ENCODE measurements around the gene ASTL.

The ASTL gene

DNA sequence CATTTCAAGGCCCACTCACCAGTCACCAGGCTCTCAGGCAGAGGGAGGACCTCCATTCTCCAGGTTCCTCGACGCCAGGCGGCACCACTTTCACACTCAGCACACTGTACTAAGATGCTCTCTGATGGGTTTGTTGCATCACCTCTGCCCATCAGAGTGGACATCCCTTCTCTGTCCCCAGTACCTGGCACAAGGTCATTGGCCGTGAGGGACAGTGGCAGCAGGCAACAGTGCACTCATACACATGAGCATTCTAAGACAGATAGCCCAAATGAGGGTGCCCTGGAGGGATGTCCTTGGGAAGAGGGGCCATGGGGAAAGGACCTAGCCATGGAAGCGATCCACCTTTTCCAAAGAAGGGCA lies 18.9 kb downstream of the ASTL start:
- H3K9ac ChIP-seq (ENCODE audit: low read depth, low read length) = no peak overlapping the region

DNA sequence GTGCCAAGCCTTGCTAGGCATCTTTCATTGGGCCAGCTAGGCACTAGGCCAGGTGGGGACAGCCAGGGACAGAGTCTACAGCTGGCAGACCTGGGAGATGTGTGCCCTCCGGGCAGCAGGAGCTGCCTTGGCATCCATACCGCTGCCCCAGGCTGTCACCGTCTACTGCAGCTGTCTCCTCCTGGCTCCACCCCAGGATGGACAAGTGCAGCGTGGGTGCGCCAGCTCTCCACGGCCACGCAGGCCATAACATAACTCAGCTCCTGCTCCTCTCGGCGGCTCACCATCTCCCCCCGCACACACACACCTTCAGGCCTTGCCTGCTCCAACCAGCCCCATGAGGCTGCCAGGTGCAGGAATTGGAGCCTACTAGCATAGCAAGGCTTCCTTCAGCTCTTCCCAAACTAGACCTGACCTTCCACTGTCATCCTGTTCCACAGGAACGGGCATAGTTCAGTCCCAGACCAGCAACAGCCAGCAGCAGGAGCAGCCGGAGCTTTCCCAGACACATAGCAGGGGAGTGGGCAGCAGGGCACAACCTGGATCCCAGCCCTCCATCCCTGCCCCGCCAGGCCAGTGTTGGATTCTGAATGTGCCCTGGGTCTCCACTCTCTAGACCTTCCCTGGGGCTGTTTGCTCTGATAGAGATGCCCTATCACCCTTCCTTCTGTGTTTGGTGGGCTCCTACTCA lies 19.5 kb downstream of the ASTL start:
- H3K9me3 ChIP-seq (ENCODE audit: control insufficient read depth, insufficient read depth, low read length) = no peaks in the 10 kb centered on the region
- peaks cover 5% of the 10 kb centered on the region; the same call in 1 of the 2 replicates for H3K4me1 ChIP-seq (ENCODE audit: insufficient read depth, low read length)
- H3K9ac ChIP-seq (ENCODE audit: low read depth, low read length) = no peak overlapping the region
- no peaks in the 10 kb centered on the region for H3K36me3 ChIP-seq (ENCODE audit: insufficient read depth, low read length)

More for the DNA sequence above, 18.9 kb downstream of the ASTL start:
- Histone ChIP-seq H3K36me3 (ENCODE audit: insufficient read depth, low read length) (no peaks in the 10 kb centered on the region), H3K4me1 (ENCODE audit: insufficient read depth, low read length) (peaks cover 5% of the 10 kb centered on the region; the same call in 1 of the 2 replicates), H3K9me3 (ENCODE audit: control insufficient read depth, insufficient read depth, low read length) (no peaks in the 10 kb centered on the region)

GRCh38 chr2:96117701-96118588 lies 20.4 kb downstream of the ASTL start:
- Histone ChIP-seq H3K9me3 (ENCODE audit: control insufficient read depth, insufficient read depth, low read length) (no peaks in the 10 kb centered on the region), H3K9ac (ENCODE audit: low read depth, low read length) (peak overlapping the region; percentile 80; the same call in 1 of the 2 replicates), H3K4me1 (ENCODE audit: insufficient read depth, low read length) (peaks cover 5% of the 10 kb centered on the region; the same call in 1 of the 2 replicates), H3K36me3 (ENCODE audit: insufficient read depth, low read length) (no peaks in the 10 kb centered on the region)

GRCh38 chr2:96116879-96117533 lies 21.3 kb downstream of the ASTL start:
- H3K9ac ChIP-seq (ENCODE audit: low read depth, low read length) = peak overlapping the region; percentile 80; the same call in 1 of the 2 replicates
- peaks cover 8% of the 10 kb centered on the region; the same call in 1 of the 2 replicates for H3K4me1 ChIP-seq (ENCODE audit: insufficient read depth, low read length)
- no peaks in the 10 kb centered on the region for H3K9me3 ChIP-seq (ENCODE audit: control insufficient read depth, insufficient read depth, low read length)
- H3K36me3 ChIP-seq (ENCODE audit: insufficient read depth, low read length) = no peaks in the 10 kb centered on the region

GRCh38 chr2:96116424-96116878 lies 21.9 kb downstream of the ASTL start, which contains the start of gene ADRA2B:
Gene ADRA2B (minus strand): TSS chr2:96116571. CDS start chr2:96116149, 422 bp downstream.
- Histone ChIP-seq H3K9ac (ENCODE audit: low read depth, low read length) (peak within 1 kb of the TSS; percentile 80; the same call in 1 of the 2 replicates), H3K4me1 (ENCODE audit: insufficient read depth, low read length) (peaks cover 8% of the 10 kb centered on the region; the same call in 1 of the 2 replicates), H3K36me3 (ENCODE audit: insufficient read depth, low read length) (no peaks in the 10 kb centered on the region), H3K9me3 (ENCODE audit: control insufficient read depth, insufficient read depth, low read length) (no peaks in the 10 kb centered on the region)

GRCh38 chr2:96115631-96116423 lies 22.5 kb downstream of the ASTL start:
- Histone ChIP-seq H3K9me3 (ENCODE audit: control insufficient read depth, insufficient read depth, low read length) (no peaks in the 10 kb centered on the region), H3K9ac (ENCODE audit: low read depth, low read length) (peak overlapping the region; percentile 80; the same call in 1 of the 2 replicates), H3K4me1 (ENCODE audit: insufficient read depth, low read length) (peaks cover 8% of the 10 kb centered on the region; the same call in 1 of the 2 replicates), H3K36me3 (ENCODE audit: insufficient read depth, low read length) (no peaks in the 10 kb centered on the region)

GRCh38 chr2:96114903-96115581 lies 23.3 kb downstream of the ASTL start:
- peaks cover 8% of the 10 kb centered on the region; the same call in 1 of the 2 replicates for H3K4me1 ChIP-seq (ENCODE audit: insufficient read depth, low read length)
- H3K9ac ChIP-seq (ENCODE audit: low read depth, low read length) = no peak overlapping the region
- H3K9me3 ChIP-seq (ENCODE audit: control insufficient read depth, insufficient read depth, low read length) = no peaks in the 10 kb centered on the region
- H3K36me3 ChIP-seq (ENCODE audit: insufficient read depth, low read length) = no peaks in the 10 kb centered on the region

- Histone ChIP-seq H3K36me3 (ENCODE audit: insufficient read depth, low read length) (no peaks in the 10 kb centered on the region), H3K9ac (ENCODE audit: low read depth, low read length) (no peak overlapping the region), H3K4me1 (ENCODE audit: insufficient read depth, low read length) (peaks cover 10% of the 10 kb centered on the region; the same call in 1 of the 2 replicates), H3K9me3 (ENCODE audit: control insufficient read depth, insufficient read depth, low read length) (no peaks in the 10 kb centered on the region)
Observed at GRCh38 chr2:96114546-96114902, 23.8 kb downstream of the ASTL start.

- Histone ChIP-seq H3K4me1 (ENCODE audit: insufficient read depth, low read length) (peaks cover 15% of the 10 kb centered on the region; the same call in 1 of the 2 replicates), H3K36me3 (ENCODE audit: insufficient read depth, low read length) (no peaks in the 10 kb centered on the region), H3K9ac (ENCODE audit: low read depth, low read length) (no peak overlapping the region), H3K9me3 (ENCODE audit: control insufficient read depth, insufficient read depth, low read length) (no peaks in the 10 kb centered on the region)
Observed at GRCh38 chr2:96113951-96114350, 24.4 kb downstream of the ASTL start.

DNA sequence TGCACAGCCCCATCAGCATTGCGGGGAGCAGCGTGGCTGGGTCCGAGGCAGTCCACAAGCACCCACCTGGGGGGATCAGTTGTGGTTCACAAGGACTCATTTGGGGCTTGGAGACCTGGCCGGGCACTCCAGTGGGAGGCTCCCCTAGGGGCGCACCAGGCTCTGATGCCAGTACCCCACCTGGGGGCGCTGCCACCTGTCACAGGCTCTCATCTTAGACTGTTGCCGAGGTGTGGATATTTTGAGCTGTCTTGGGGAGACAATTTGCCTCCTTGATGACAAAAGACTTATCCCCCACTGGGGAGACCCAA lies 25.0 kb downstream of the ASTL start:
- H3K36me3 ChIP-seq (ENCODE audit: insufficient read depth, low read length) = no peaks in the 10 kb centered on the region
- no peak overlapping the region for H3K9ac ChIP-seq (ENCODE audit: low read depth, low read length)
- no peaks in the 10 kb centered on the region for H3K9me3 ChIP-seq (ENCODE audit: control insufficient read depth, insufficient read depth, low read length)
- peaks cover 19% of the 10 kb centered on the region; the same call in 1 of the 2 replicates for H3K4me1 ChIP-seq (ENCODE audit: insufficient read depth, low read length)

- Histone ChIP-seq H3K9me3 (ENCODE audit: control insufficient read depth, insufficient read depth, low read length) (no peaks in the 10 kb centered on the region), H3K4me1 (ENCODE audit: insufficient read depth, low read length) (peaks cover 23% of the 10 kb centered on the region; the same call in 1 of the 2 replicates), H3K9ac (ENCODE audit: low read depth, low read length) (no peak overlapping the region), H3K36me3 (ENCODE audit: insufficient read depth, low read length) (no peaks in the 10 kb centered on the region)
Observed at GRCh38 chr2:96112501-96113366, 25.6 kb downstream of the ASTL start.

GRCh38 chr2:96111823-96112500 lies 26.3 kb downstream of the ASTL start:
- H3K4me1 ChIP-seq (ENCODE audit: insufficient read depth, low read length) = peaks cover 21% of the 10 kb centered on the region; the same call in 1 of the 2 replicates
- H3K9me3 ChIP-seq (ENCODE audit: control insufficient read depth, insufficient read depth, low read length) = no peaks in the 10 kb centered on the region
- H3K36me3 ChIP-seq (ENCODE audit: insufficient read depth, low read length) = no peaks in the 10 kb centered on the region
- H3K9ac ChIP-seq (ENCODE audit: low read depth, low read length) = no peak overlapping the region
